Mucosa of descending colon (tissue), 3 donors: ENCODE measurements around the gene MYO15A. TPM values are rescaled to one million over a fixed set of nuclear protein-coding genes. Genes with fewer than 3 reads are reported as not detected.

Source experiments
- ATAC-seq: fragments of 200-7000 bp; cut with Tn5 transposase; one replicate; pipeline ENCODE4 v1.9.1; 2020; ENCODE audit warnings: mild to moderate bottlenecking, moderate library complexity
- DNase-seq, 3 donors: peaks; one replicate each; pipeline ENCODE4 v3.0.0-alpha.2; 2020
- H3K36me3 ChIP-seq: fragments of 200-600 bp; one replicate; pipeline ENCODE4 v1.8.0; 2021; ENCODE audit warnings: low read depth, mild to moderate bottlenecking
- H3K4me1 ChIP-seq: fragments of 200-600 bp; one replicate; pipeline ENCODE4 v1.8.0; 2021; ENCODE audit warnings: low read depth, mild to moderate bottlenecking
- H3K4me3 ChIP-seq: fragments of 200-600 bp; one replicate; pipeline ENCODE4 v1.8.0; 2021; ENCODE audit warnings: mild to moderate bottlenecking
- H3K9me3 ChIP-seq: fragments of 200-600 bp; one replicate; pipeline ENCODE4 v1.8.0; 2021; ENCODE audit warnings: mild to moderate bottlenecking
- intact Hi-C, 2 donors: fragments of 100-400 bp; cut with DNase I in 1 of 2; cut with micrococcal nuclease in 1 of 2; formaldehyde crosslinking; loops; one replicate each; pipeline versions ENCODE4 v1.11.0 to v1.11.1; 2022; cut with DNase I, micrococcal nuclease
- total RNA-seq, 3 donors: library from RNA; stranded (reverse); fragmentation: NEBNext Ultra II Directional in 2 of 3; extraction: Animal tissue kit (Norgen Biotek cat#: 25700) in 2 of 3; gene quantifications; one replicate each; pipeline versions ENCODE4 v1.2.1 to v1.2.4, GENCODE V29; 2021 to 2023
- TF ChIP-seq, protein P1 (sequence below): fragments of 200-600 bp; IDR thresholded peaks from one replicate; pipeline ENCODE4 v1.8.0; 2022; ENCODE audit warnings: antibody characterized with exemption, mild to moderate bottlenecking
- donor health status: DM: no; HTN: no; CAD: no; lungs with moderate emphysema.
- donor health status: DM: no; HTN: no; CAD: no.
- donor health status: DM: no; HTN: yes; CAD: no.

MYO15A gene
- total RNA-seq, 3 donors from 2014 or later = 0.60 to 2.0 (median 1.2) TPM

DNA sequence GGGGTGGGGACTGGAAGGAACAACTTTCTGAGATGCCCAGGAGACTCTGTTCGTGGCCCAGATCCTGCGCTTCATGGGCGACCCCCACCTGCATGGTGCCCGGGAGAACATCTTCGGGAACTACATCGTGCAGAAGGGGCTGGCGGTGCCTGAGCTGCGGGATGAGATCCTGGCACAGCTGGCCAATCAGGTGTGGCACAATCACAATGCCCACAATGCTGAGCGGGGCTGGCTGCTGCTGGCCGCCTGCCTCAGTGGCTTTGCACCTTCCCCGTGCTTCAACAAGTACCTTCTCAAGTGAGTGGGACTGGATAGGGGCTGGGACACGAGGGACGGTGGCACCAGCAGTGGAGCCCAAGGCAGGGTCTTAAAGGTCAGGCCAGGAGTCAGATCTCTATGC lies 37.3 kb downstream of the MYO15A start:
- DNase-seq = no peak
- Histone ChIP-seq H3K9me3 (no peaks in the 10 kb centered on the region), H3K4me3 (no peak overlapping the region), H3K36me3 (no peaks in the 10 kb centered on the region), H3K4me1 (no peaks in the 10 kb centered on the region)
- intact Hi-C loops = loop anchor here in 1 of 2 donors (10.0 kb wide), 1 partner anchor 49 kb away; no protein-coding TSS in a partner anchor
- TF ChIP-seq, protein P1, sequence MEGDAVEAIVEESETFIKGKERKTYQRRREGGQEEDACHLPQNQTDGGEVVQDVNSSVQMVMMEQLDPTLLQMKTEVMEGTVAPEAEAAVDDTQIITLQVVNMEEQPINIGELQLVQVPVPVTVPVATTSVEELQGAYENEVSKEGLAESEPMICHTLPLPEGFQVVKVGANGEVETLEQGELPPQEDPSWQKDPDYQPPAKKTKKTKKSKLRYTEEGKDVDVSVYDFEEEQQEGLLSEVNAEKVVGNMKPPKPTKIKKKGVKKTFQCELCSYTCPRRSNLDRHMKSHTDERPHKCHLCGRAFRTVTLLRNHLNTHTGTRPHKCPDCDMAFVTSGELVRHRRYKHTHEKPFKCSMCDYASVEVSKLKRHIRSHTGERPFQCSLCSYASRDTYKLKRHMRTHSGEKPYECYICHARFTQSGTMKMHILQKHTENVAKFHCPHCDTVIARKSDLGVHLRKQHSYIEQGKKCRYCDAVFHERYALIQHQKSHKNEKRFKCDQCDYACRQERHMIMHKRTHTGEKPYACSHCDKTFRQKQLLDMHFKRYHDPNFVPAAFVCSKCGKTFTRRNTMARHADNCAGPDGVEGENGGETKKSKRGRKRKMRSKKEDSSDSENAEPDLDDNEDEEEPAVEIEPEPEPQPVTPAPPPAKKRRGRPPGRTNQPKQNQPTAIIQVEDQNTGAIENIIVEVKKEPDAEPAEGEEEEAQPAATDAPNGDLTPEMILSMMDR = no peak
- no peak for ATAC-seq

GRCh38 chr17:18146259-18146658 lies 37.7 kb downstream of the MYO15A start:
- no peak for DNase-seq
- no peak for ATAC-seq
- Histone ChIP-seq H3K36me3 (no peaks in the 10 kb centered on the region), H3K4me3 (no peak overlapping the region), H3K4me1 (no peaks in the 10 kb centered on the region), H3K9me3 (no peaks in the 10 kb centered on the region)
- TF ChIP-seq, protein P1 = no peak
- intact Hi-C loops = loop anchor here in 1 of 2 donors (10.0 kb wide), 1 partner anchor 49 kb away; no protein-coding TSS in a partner anchor

DNA sequence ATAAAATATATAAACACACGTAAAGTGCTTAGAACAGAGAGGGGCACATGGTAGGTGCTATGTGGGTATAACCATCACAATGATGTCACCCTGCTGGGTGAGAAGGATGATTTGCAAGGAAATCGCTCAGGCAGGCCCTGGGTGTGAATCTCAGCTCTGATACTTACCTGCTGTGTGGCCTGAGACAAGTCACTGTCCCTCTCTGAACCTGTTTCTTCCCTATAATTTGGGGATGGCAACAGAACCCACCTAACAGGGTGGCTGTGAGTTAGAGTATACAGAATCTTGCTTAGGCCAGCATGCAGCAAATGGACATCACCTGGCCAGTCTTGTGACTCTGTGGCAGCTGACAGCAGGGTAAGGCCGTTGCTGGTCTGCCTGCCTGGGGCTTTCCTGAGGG lies 38.4 kb downstream of the MYO15A start:
- Histone ChIP-seq H3K4me3 (no peak overlapping the region), H3K36me3 (no peaks in the 10 kb centered on the region), H3K4me1 (no peaks in the 10 kb centered on the region), H3K9me3 (no peaks in the 10 kb centered on the region)
- DNase-seq (no peak), ATAC-seq (no peak)
- TF ChIP-seq, protein P1 = no peak
- intact Hi-C loops = loop anchor here in 1 of 2 donors (10.0 kb wide), 1 partner anchor 48 kb away; no protein-coding TSS in a partner anchor

DNA sequence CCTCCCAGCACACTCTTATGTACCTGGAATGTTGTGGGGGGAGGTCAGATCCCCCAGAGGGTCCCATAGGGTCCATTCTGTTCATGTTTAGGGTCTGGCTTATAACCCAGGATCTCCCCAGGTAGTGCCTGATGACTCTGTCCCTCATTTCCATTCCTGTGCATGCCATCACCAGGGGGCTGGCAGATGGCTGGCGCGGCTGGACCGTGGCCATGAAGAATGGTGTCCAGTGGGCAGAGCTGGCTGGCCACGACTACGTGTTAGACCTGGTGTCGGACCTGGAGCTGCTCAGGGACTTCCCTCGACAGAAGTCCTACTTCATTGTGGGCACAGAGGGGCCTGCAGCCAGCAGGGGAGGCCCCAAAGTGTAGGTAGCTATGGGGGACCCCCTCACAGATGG lies 40.0 kb downstream of the MYO15A start:
- TF ChIP-seq, protein P1 = no peak
- Histone ChIP-seq H3K9me3 (no peaks in the 10 kb centered on the region), H3K4me3 (no peak overlapping the region), H3K36me3 (no peaks in the 10 kb centered on the region), H3K4me1 (peaks cover 8% of the 10 kb centered on the region)
- DNase-seq (no peak), ATAC-seq (no peak)
- intact Hi-C loops = loop anchor here in 1 of 2 donors (10.0 kb wide), 1 partner anchor 46 kb away; no protein-coding TSS in a partner anchor

GRCh38 chr17:18151290-18151689 lies 42.7 kb downstream of the MYO15A start:
- intact Hi-C loops = no loop called here
- no peak for DNase-seq
- TF ChIP-seq, protein P1 = no peak
- peaks cover 8% of the 10 kb centered on the region for H3K4me1 ChIP-seq
- H3K9me3 ChIP-seq = no peaks in the 10 kb centered on the region
- ATAC-seq = no peak
- H3K4me3 ChIP-seq = no peak overlapping the region
- H3K36me3 ChIP-seq = no peaks in the 10 kb centered on the region

DNA sequence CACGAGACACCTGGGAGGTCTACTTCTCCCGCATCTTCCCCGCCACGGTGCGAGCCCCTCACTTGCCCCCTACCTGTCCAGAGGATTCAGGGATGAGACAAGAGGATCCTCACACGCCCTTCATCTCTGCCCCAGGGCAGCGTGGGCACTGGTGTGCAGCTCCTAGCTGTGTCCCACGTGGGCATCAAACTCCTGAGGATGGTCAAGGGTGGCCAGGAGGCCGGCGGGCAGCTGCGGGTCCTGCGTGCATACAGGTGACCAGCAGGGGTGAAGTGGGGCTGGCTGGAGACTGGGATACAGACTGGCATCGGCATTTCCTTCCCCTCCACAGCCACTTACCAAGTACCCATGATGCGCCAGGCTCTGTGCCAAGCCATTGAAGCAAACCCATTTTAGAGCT lies 46.6 kb downstream of the MYO15A start:
- intact Hi-C loops = no loop called here
- DNase-seq (no peak), ATAC-seq (no peak)
- Histone ChIP-seq H3K36me3 (no peaks in the 10 kb centered on the region), H3K4me1 (peaks cover 15% of the 10 kb centered on the region), H3K9me3 (no peaks in the 10 kb centered on the region), H3K4me3 (no peak overlapping the region)
- TF ChIP-seq, protein P1 = no peak
